WI38 (cell line): ENCODE measurements around the gene FGGY.
"Not testable (repeated sequence)": the region's sequence is repeated elsewhere in the genome, so short reads cannot be mapped to it uniquely, and the experiment has no call there.

Experiments used
- H3K4me3 ChIP-seq: 2 replicates; pipeline ENCODE4 v1.5.1; 2011; ENCODE audit warnings: low read depth, mild to moderate bottlenecking, control low read depth, low read length
- TF ChIP-seq, protein P1 (sequence below): IDR thresholded peaks from 2 replicates; pipeline ENCODE4 v1.5.1; 2012; ENCODE audit warnings: low read depth, mild to moderate bottlenecking, control low read depth, low read length

The FGGY gene

DNA sequence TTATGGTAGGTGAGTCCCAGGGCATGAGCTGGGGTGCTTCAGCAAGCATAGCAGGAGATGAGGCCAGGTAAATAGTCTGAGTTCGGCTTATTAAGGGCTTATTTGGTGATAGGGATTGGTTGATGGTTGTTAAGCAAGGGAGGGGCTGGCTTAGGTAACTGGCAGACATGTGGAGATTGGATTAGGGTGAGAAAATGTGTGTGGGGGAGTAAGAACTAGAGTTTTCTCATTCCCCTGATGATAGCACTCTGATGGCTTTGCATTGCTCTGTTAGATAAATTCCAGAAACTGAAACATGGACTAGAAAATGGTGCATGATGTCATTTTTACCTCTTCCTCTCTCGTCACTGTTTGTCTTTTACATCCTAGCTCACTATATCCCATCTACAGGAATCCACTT is 53.6 kb downstream of the FGGY start:
- H3K4me3 ChIP-seq, result no peak overlapping the region
- TF ChIP-seq, protein P1, sequence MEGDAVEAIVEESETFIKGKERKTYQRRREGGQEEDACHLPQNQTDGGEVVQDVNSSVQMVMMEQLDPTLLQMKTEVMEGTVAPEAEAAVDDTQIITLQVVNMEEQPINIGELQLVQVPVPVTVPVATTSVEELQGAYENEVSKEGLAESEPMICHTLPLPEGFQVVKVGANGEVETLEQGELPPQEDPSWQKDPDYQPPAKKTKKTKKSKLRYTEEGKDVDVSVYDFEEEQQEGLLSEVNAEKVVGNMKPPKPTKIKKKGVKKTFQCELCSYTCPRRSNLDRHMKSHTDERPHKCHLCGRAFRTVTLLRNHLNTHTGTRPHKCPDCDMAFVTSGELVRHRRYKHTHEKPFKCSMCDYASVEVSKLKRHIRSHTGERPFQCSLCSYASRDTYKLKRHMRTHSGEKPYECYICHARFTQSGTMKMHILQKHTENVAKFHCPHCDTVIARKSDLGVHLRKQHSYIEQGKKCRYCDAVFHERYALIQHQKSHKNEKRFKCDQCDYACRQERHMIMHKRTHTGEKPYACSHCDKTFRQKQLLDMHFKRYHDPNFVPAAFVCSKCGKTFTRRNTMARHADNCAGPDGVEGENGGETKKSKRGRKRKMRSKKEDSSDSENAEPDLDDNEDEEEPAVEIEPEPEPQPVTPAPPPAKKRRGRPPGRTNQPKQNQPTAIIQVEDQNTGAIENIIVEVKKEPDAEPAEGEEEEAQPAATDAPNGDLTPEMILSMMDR, result no peak

DNA sequence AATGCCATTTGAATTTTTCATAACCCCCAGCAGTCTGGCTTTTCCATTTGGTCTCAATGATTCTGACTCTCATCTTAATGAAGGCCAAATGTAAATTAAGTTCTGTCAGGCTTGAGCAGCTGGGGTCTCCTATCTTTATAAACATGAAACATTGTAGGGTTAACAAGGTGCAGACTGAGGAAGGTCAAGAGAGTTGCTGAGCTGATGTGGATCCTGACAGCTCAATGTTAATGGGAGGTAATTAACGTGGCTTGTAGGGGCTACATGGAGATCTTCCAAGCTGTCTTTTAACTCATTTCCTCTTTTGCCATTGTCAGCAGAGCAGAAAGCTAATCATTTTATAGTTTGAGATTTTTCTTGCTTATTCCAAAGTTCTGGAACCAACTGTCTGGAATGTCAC is 55.2 kb downstream of the FGGY start:
- H3K4me3 ChIP-seq, result no peak overlapping the region
- TF ChIP-seq, protein P1, result no peak

DNA sequence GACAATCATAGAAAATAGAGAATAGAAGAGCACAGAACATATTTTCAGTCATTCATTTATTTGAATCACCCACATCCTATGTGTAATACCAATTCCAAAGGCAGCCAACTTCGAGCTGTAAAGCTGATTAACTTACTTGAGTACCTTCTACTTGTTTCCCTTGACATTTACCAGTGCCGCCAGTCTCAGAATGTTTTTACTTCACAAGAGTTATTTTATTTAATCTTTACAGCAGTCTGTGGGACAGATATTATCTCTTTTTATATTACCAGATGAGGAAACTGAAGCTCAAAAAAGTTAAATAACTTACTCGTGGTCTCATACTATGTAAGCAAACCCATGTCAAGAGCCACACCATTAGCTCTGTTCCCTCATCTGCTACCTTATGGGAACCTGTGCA is 56.6 kb downstream of the FGGY start:
- TF ChIP-seq, protein P1, result no peak

DNA sequence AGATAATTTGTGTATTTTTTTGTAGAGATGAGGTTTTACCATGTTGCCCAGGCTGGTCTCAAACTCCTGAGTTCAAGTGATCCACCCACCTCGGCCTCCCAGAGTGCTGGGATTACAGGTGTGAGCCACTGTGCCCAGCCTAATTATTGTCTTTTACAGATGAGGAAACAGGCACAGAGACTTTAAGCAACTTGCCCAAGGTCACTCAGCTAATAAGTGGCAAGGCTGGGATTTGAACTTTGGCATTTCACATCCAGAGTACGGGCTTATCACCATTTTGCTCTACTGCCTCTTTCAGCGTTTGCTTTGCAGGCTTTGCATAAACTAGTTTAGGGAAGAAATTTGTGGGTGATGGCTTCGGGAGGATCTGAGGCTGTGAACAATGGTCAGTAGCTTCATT is 57.3 kb downstream of the FGGY start:
- H3K4me3 ChIP-seq, result not testable (repeated sequence)

More for the DNA sequence above, 56.6 kb downstream of the FGGY start:
- no peak overlapping the region for H3K4me3 ChIP-seq

DNA sequence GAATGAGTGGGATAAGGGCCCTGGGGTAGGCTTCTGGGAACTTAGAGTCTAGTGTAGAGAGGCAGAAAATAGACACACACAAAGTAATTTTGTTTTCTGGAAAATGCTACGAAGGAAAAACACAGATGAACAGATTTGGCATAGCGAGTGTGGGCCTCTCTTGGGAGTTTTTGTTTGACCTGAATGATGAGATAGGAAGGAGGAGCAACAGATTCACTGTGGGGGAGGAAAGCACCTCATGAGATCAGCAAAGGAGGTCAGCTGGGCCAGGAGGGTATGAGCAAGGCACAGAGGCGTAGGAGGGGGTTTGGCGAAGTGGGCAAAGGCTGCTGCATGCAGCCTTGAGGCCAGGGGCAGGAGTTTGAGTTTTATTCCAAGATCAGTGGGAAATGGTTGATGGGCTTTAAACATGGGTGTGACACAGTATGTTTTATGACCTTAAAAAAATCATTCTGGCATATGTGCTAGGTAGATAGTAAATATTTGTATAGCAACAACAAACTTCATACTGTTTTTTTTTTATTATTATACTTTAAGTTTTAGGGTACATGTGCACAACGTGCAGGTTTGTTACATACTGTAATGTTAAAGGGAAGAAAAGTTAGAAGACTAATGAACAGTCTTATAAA is 57.9 kb downstream of the FGGY start:
- TF ChIP-seq, protein P1, result no peak

DNA sequence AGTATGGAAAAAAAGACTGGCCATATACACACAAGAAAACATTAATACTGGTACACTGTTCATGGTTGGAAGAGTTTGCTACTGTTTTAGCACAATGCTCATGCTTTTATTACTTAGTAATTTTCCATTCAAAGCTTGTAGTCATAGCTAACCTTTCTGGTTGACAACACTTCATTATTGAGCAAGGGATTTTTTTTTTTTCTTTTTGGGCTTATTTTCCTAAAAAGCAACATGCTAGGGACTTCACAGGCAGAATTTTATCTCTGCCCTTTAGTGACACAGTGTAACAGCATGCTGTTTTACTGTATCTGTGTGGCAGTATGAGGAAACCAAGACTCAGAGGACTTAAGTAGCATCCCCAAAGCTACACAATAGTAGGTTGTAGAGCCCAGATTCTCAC is 58.5 kb downstream of the FGGY start:
- TF ChIP-seq, protein P1, result no peak

More for the DNA sequence above, 57.9 kb downstream of the FGGY start:
- no peak overlapping the region for H3K4me3 ChIP-seq

DNA sequence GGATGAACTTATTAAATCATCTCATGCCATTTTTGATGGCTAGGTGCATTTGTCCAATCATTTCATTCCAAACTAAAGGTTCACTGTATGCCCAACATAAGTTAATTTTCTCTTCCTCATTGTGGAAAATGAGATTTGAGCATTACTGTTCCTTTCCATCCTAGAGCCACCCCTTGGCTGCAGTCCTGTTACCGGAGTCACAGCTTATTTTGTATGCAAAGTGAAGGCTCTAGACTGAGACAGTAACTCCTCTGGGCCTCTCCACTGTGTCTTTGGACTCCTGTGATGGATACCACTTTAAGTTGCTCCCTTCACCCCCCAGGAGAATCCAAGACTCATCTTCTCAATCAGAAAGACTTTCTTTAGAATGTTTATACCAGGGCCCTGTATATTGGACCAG is 59.7 kb downstream of the FGGY start:
- no peak overlapping the region for H3K4me3 ChIP-seq
- TF ChIP-seq, protein P1, result no peak

More for the DNA sequence above, 58.5 kb downstream of the FGGY start:
- no peak overlapping the region for H3K4me3 ChIP-seq
